ENCODE results near the gene DCAF5.

The DCAF5 gene

DNA sequence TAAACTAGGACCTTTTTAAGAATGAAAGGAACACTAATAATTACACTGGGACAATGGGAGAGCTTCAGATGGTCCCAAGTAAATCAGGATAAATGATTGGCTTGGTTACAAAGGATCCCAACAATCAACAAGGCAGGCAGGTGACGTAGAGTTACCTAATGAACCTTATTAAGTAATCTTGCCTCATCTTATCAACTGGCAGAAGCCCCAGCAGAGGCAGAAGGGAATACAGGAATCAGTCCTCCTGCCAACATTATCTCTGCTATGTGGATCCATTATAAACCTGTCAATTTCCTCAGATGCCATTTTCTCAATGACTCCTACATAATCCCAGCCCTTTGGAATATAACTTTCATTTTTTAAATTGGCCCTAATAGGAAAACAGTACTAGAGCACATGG is 11.4 kb downstream of the DCAF5 start:
- TF ChIP-seq ZNF274 (IDR thresholded peaks at IDR 0.05; ENCODE audit: low read depth, low read length) (no peak), SUZ12 (IDR thresholded peaks at IDR 0.05; ENCODE audit: extremely low read depth, insufficient read depth, insufficient read length) (no peak), YY1 (IDR thresholded peaks at IDR 0.05; ENCODE audit: insufficient read depth, insufficient read length) (no peak)
- H3K27me3 ChIP-seq (ENCODE audit: insufficient read depth, insufficient read length) = no peaks in the 10 kb centered on the region
- DNase-seq (ENCODE audit: low read depth, low spot score) = no peak
- no peaks in the 10 kb centered on the region for H3K9me3 ChIP-seq (ENCODE audit: insufficient read depth, low read length)
- H3K36me3 ChIP-seq (ENCODE audit: insufficient read depth, insufficient read length, low read length) = peaks cover 4% of the 10 kb centered on the region
- H3K9ac ChIP-seq (ENCODE audit: insufficient read length, low read depth) = no peak overlapping the region
- no peaks in the 10 kb centered on the region for H3K4me1 ChIP-seq (ENCODE audit: insufficient read depth, insufficient read length)
- H3K4me3 ChIP-seq (ENCODE audit: insufficient read length, low read depth) = no peak overlapping the region

DNA sequence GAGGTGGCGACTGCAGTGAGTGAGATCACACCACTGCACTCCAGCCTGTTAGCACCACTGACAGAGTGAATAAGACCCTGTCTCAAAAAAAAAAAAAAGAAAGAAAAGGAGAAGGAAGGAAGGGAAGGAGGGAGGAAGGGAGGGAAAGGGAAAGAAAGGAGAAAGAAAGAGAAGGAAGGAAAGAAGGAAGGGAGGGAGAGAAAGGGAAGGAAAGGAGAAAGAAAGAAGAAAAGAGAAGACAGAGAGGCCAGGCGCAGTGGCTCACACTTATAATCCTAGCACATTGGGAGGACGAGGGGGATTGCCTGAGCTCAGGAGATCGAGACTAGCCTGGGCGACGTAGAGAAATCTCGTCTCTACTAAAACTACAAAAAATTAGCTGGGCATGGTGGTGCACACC is 13.2 kb downstream of the DCAF5 start:
- no peaks in the 10 kb centered on the region for H3K9me3 ChIP-seq (ENCODE audit: insufficient read depth, low read length)
- no peaks in the 10 kb centered on the region for H3K4me1 ChIP-seq (ENCODE audit: insufficient read depth, insufficient read length)
- no peak for TF ChIP-seq ZNF274 (IDR thresholded peaks at IDR 0.05; ENCODE audit: low read depth, low read length)
- TF ChIP-seq SUZ12 (IDR thresholded peaks at IDR 0.05; ENCODE audit: extremely low read depth, insufficient read depth, insufficient read length) = no peak
- TF ChIP-seq YY1 (IDR thresholded peaks at IDR 0.05; ENCODE audit: insufficient read depth, insufficient read length) = no peak
- no peaks in the 10 kb centered on the region for H3K27me3 ChIP-seq (ENCODE audit: insufficient read depth, insufficient read length)
- DNase-seq (ENCODE audit: low read depth, low spot score) = no peak
- H3K36me3 ChIP-seq (ENCODE audit: insufficient read depth, insufficient read length, low read length) = peaks cover 4% of the 10 kb centered on the region
- no peak overlapping the region for H3K9ac ChIP-seq (ENCODE audit: insufficient read length, low read depth)
- H3K4me3 ChIP-seq (ENCODE audit: insufficient read length, low read depth) = no peak overlapping the region

DNA sequence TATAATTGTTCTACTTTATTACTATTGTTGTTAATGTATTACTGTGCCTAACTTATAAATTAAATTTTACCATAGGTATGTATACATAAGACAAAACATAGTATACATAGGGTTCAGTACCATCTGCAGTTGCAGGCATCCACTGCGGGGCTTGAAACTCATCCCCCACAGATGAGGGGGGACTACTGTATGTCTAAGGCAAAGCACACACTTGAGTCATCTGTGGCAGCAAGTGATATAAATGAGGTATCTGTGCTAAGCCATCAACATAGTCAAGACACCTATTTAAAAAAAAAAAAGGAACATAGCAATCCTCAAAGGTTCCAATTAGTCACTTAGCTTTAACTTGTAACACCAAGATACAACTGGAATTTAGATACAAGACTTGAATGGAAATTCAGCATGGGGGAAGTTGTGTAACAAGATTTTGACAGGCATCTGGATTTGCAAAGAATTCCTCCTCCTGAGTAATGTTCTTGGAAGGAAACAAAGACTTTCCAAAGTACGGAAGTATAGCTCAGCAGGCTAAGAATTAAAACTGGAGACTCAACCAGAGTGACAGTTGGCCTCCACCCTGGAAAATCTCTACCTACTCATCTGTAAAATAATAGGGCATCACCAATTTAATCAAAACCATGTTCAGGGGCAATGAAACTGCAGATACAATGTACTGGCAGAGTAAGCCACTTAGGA is 14.9 kb downstream of the DCAF5 start:
- no peak for DNase-seq (ENCODE audit: low read depth, low spot score)
- H3K27me3 ChIP-seq (ENCODE audit: insufficient read depth, insufficient read length) = no peaks in the 10 kb centered on the region
- H3K36me3 ChIP-seq (ENCODE audit: insufficient read depth, insufficient read length, low read length) = peaks cover 4% of the 10 kb centered on the region
- H3K4me3 ChIP-seq (ENCODE audit: insufficient read length, low read depth) = no peak overlapping the region
- no peaks in the 10 kb centered on the region for H3K4me1 ChIP-seq (ENCODE audit: insufficient read depth, insufficient read length)
- H3K9me3 ChIP-seq (ENCODE audit: insufficient read depth, low read length) = no peaks in the 10 kb centered on the region
- no peak for TF ChIP-seq SUZ12 (IDR thresholded peaks at IDR 0.05; ENCODE audit: extremely low read depth, insufficient read depth, insufficient read length)
- no peak for TF ChIP-seq YY1 (IDR thresholded peaks at IDR 0.05; ENCODE audit: insufficient read depth, insufficient read length)
- TF ChIP-seq ZNF274 (IDR thresholded peaks at IDR 0.05; ENCODE audit: low read depth, low read length) = no peak
- no peak overlapping the region for H3K9ac ChIP-seq (ENCODE audit: insufficient read length, low read depth)

DNA sequence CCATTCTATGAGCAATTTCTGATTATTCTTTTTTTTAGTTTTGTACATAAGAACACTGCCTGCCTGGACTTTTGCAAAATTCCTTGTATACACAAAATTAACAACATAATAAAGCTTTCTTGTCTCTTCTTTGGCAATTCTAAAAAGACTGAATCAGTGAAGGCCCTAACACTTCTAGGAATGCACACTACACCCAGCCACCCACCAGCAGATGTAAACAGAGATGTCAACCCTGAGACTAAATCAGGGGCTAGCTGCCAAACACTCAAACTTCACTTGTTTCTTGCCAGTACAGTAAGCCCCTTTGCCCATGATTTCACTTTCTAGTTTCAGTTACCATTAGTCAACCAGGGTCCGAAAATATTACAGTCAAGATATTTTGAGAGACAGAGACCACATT is 15.5 kb downstream of the DCAF5 start:
- no peaks in the 10 kb centered on the region for H3K4me1 ChIP-seq (ENCODE audit: insufficient read depth, insufficient read length)
- no peaks in the 10 kb centered on the region for H3K27me3 ChIP-seq (ENCODE audit: insufficient read depth, insufficient read length)
- H3K36me3 ChIP-seq (ENCODE audit: insufficient read depth, insufficient read length, low read length) = peaks cover 3% of the 10 kb centered on the region
- no peaks in the 10 kb centered on the region for H3K9me3 ChIP-seq (ENCODE audit: insufficient read depth, low read length)
- no peak overlapping the region for H3K9ac ChIP-seq (ENCODE audit: insufficient read length, low read depth)
- no peak overlapping the region for H3K4me3 ChIP-seq (ENCODE audit: insufficient read length, low read depth)
- TF ChIP-seq YY1 (IDR thresholded peaks at IDR 0.05; ENCODE audit: insufficient read depth, insufficient read length) = no peak
- TF ChIP-seq ZNF274 (IDR thresholded peaks at IDR 0.05; ENCODE audit: low read depth, low read length) = no peak
- TF ChIP-seq SUZ12 (IDR thresholded peaks at IDR 0.05; ENCODE audit: extremely low read depth, insufficient read depth, insufficient read length) = no peak
- no peak for DNase-seq (ENCODE audit: low read depth, low spot score)

DNA sequence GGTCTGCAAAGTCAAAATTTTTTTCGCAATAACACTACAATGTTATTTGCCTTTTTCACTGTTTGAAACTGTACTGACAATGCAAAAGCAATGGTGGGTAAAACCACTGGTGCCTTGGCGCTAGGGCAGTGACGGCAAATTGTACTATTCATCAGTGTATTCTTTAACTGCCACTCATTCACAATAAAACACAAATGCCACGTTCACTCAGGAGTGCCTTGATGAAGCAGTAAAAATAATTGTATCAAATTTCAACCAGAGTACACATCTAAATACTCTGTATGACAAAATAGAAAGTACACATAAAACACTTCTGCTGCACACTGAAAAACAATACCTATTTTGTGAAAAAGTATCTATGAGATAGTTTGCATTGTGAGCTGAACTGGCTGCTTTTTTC is 17.8 kb downstream of the DCAF5 start:
- no peaks in the 10 kb centered on the region for H3K36me3 ChIP-seq (ENCODE audit: insufficient read depth, insufficient read length, low read length)
- no peaks in the 10 kb centered on the region for H3K27me3 ChIP-seq (ENCODE audit: insufficient read depth, insufficient read length)
- no peak for TF ChIP-seq ZNF274 (IDR thresholded peaks at IDR 0.05; ENCODE audit: low read depth, low read length)
- TF ChIP-seq SUZ12 (IDR thresholded peaks at IDR 0.05; ENCODE audit: extremely low read depth, insufficient read depth, insufficient read length) = no peak
- no peak for TF ChIP-seq YY1 (IDR thresholded peaks at IDR 0.05; ENCODE audit: insufficient read depth, insufficient read length)
- no peak overlapping the region for H3K4me3 ChIP-seq (ENCODE audit: insufficient read length, low read depth)
- DNase-seq (ENCODE audit: low read depth, low spot score) = no peak
- H3K4me1 ChIP-seq (ENCODE audit: insufficient read depth, insufficient read length) = no peaks in the 10 kb centered on the region
- no peak overlapping the region for H3K9ac ChIP-seq (ENCODE audit: insufficient read length, low read depth)
- no peaks in the 10 kb centered on the region for H3K9me3 ChIP-seq (ENCODE audit: insufficient read depth, low read length)

DNA sequence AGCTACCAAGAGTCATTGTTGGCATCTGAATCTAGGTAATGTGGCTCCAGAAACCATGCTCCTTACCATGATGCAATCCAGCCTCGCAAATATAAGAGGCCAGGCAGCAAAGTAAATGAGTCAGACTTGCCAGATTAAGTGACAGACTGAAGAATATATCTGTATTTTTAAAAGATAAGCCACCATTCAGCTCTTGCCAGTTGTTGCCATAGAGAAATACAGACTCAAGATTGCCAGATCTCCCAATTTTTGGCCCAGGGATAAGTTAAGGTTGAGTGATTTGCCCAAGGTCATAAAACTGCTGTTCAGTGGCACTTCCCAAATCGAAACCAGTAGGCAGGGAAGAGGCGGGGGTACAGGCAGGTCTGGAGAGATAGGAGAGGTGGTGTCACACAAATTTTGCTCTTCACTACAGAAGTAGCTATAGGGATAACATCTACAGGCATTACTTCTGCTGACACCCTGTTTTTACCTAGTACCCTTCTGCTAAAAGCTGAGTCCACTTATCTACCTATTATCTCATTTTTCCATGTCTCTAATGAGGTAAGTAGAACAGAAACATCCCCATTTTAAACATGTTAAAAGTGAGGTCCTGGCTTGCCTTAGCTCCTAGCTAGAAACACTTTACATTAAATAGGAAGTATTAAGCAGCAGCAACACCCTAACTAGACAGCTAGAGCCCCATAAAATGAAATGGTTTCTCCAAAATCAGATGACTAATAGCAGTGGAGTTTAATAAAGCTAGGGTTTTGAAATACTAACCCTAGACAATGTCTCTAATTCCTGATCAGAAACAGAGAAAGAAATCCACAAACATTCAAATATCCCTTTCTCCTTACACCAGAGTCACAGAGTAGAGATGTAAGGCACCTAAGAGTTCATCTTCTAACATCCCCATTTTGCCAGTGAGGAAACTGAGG is 19.5 kb downstream of the DCAF5 start:
- DNase-seq (ENCODE audit: low read depth, low spot score) = no peak
- no peak overlapping the region for H3K9ac ChIP-seq (ENCODE audit: insufficient read length, low read depth)
- H3K36me3 ChIP-seq (ENCODE audit: insufficient read depth, insufficient read length, low read length) = no peaks in the 10 kb centered on the region
- no peak overlapping the region for H3K4me3 ChIP-seq (ENCODE audit: insufficient read length, low read depth)
- no peaks in the 10 kb centered on the region for H3K4me1 ChIP-seq (ENCODE audit: insufficient read depth, insufficient read length)
- no peak for TF ChIP-seq SUZ12 (IDR thresholded peaks at IDR 0.05; ENCODE audit: extremely low read depth, insufficient read depth, insufficient read length)
- TF ChIP-seq YY1 (IDR thresholded peaks at IDR 0.05; ENCODE audit: insufficient read depth, insufficient read length) = no peak
- no peak for TF ChIP-seq ZNF274 (IDR thresholded peaks at IDR 0.05; ENCODE audit: low read depth, low read length)
- no peaks in the 10 kb centered on the region for H3K27me3 ChIP-seq (ENCODE audit: insufficient read depth, insufficient read length)
- no peaks in the 10 kb centered on the region for H3K9me3 ChIP-seq (ENCODE audit: insufficient read depth, low read length)

DNA sequence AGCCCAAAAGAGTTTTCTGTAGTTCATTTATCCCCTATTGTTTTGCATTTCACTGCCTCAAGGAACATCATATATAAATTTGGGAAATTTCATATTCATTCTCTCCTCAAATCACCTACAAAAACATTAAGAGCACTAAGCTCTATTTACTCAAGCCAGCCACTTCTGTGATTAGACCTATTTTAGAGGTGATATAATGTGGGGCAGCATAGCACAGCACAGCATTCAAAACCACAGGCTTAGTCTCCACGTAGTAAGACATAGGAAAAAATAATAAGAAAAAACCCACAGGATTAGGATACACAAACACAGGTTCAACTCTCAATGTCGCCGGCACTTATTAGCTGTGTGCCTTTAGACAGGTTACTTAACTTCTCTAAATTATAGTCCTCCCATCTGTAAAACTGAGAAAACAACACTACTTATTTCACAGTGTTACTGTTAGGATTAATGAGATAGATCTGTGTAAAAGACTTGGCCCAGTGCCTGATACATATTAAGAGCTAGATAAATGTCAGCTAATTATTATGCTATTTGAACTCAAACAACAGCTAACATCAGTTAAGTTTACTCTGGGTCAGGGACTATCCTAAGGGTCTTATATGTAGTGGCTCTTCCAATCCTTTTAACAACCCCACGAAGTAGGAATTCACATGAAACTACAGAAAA is 20.3 kb downstream of the DCAF5 start:
- DNase-seq (ENCODE audit: low read depth, low spot score) = no peak
- H3K9me3 ChIP-seq (ENCODE audit: insufficient read depth, low read length) = no peaks in the 10 kb centered on the region
- no peak overlapping the region for H3K9ac ChIP-seq (ENCODE audit: insufficient read length, low read depth)
- TF ChIP-seq SUZ12 (IDR thresholded peaks at IDR 0.05; ENCODE audit: extremely low read depth, insufficient read depth, insufficient read length) = no peak
- no peak for TF ChIP-seq YY1 (IDR thresholded peaks at IDR 0.05; ENCODE audit: insufficient read depth, insufficient read length)
- no peak for TF ChIP-seq ZNF274 (IDR thresholded peaks at IDR 0.05; ENCODE audit: low read depth, low read length)
- H3K36me3 ChIP-seq (ENCODE audit: insufficient read depth, insufficient read length, low read length) = no peaks in the 10 kb centered on the region
- no peaks in the 10 kb centered on the region for H3K27me3 ChIP-seq (ENCODE audit: insufficient read depth, insufficient read length)
- no peaks in the 10 kb centered on the region for H3K4me1 ChIP-seq (ENCODE audit: insufficient read depth, insufficient read length)
- H3K4me3 ChIP-seq (ENCODE audit: insufficient read length, low read depth) = no peak overlapping the region

Data from NT2/D1 (cell line).